Liver (tissue), 3 donors: ENCODE results near the gene C11orf58.

Experiments used
- NR2F2 ChIP-seq: IDR thresholded peaks from 2 replicates; pipeline ENCODE4 v1.6.1; 2016; ENCODE audit warnings: antibody characterized with exemption
- RXRA ChIP-seq, 2 donors: IDR thresholded peaks; 2 replicates each; pipeline ENCODE4 v1.6.1; 2017 to 2018; ENCODE audit warnings: antibody characterized with exemption in 2 of 2, mild to moderate bottlenecking in 1 of 2
- TAF1 ChIP-seq: conservative IDR thresholded peaks from 2 replicates; pipeline ENCODE4 v1.6.1; 2016; ENCODE audit warnings: antibody characterized with exemption, mild to moderate bottlenecking
- TF ChIP-seq, protein P1 (sequence below): fragments of 150-350 bp; IDR thresholded peaks from 2 replicates; pipeline ENCODE4 v1.5.1; 2017; ENCODE audit warnings: improper control_type of control experiment, low read depth, low read length; ENCODE audit not compliant: missing input control
- donor health status: healthy.
- donor health status: healthy.

- TF ChIP-seq, protein P1, sequence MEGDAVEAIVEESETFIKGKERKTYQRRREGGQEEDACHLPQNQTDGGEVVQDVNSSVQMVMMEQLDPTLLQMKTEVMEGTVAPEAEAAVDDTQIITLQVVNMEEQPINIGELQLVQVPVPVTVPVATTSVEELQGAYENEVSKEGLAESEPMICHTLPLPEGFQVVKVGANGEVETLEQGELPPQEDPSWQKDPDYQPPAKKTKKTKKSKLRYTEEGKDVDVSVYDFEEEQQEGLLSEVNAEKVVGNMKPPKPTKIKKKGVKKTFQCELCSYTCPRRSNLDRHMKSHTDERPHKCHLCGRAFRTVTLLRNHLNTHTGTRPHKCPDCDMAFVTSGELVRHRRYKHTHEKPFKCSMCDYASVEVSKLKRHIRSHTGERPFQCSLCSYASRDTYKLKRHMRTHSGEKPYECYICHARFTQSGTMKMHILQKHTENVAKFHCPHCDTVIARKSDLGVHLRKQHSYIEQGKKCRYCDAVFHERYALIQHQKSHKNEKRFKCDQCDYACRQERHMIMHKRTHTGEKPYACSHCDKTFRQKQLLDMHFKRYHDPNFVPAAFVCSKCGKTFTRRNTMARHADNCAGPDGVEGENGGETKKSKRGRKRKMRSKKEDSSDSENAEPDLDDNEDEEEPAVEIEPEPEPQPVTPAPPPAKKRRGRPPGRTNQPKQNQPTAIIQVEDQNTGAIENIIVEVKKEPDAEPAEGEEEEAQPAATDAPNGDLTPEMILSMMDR, result no peak
- no peak for TF ChIP-seq TAF1
- no peak for TF ChIP-seq RXRA (IDR thresholded peaks at IDR 0.05)
- no peak for TF ChIP-seq NR2F2
Observed at GRCh38 chr11:16769386-16769785, 30.9 kb downstream of the C11orf58 start.
